ENCODE data around the gene CHRM2.
A peak's percentile ranks its signal among the peaks of the same experiment; 100 is the strongest.

CHRM2 gene

GRCh38 chr7:136919820-136920219 is 51.4 kb downstream of the CHRM2 start:
- DNase-seq (ENCODE audit: extremely low read depth, low read depth) = no peak

DNA sequence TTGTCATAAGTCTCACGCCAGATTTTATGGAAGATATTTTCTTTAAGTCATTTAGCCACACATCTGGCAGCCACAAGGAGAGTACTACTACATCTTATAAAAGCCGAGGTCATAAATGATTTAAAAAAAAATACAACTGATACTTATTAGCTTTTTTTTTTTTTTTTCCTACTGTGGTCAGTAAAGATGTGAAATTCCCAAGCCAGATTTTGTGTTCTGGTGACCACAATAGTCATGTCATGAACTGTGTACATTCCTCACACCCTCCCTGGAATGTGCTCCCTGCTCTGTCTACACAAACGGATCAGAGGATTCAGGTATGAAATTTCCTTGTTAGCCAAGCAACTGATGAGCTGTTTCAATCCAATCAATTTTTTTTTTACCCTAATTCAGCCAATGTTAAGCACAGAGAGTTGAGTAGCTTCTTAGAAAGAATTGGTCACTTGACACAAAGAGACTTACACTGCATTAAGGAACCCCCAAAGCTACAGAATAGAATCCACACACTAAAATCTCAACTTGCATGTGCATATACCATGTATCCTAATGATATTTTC is 54.7 kb downstream of the CHRM2 start:
- TF ChIP-seq, protein P1, sequence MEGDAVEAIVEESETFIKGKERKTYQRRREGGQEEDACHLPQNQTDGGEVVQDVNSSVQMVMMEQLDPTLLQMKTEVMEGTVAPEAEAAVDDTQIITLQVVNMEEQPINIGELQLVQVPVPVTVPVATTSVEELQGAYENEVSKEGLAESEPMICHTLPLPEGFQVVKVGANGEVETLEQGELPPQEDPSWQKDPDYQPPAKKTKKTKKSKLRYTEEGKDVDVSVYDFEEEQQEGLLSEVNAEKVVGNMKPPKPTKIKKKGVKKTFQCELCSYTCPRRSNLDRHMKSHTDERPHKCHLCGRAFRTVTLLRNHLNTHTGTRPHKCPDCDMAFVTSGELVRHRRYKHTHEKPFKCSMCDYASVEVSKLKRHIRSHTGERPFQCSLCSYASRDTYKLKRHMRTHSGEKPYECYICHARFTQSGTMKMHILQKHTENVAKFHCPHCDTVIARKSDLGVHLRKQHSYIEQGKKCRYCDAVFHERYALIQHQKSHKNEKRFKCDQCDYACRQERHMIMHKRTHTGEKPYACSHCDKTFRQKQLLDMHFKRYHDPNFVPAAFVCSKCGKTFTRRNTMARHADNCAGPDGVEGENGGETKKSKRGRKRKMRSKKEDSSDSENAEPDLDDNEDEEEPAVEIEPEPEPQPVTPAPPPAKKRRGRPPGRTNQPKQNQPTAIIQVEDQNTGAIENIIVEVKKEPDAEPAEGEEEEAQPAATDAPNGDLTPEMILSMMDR (IDR thresholded peaks at IDR 0.05; ENCODE audit: low read depth, low read length) = no peak
- peak; percentile 48 for DNase-seq (ENCODE audit: extremely low read depth, low read depth)

More at GRCh38 chr7:136919820-136920219, 51.4 kb downstream of the CHRM2 start:
- TF ChIP-seq, protein P1 (IDR thresholded peaks at IDR 0.05; ENCODE audit: low read depth, low read length) = no peak

- TF ChIP-seq, protein P1 (IDR thresholded peaks at IDR 0.05; ENCODE audit: low read depth, low read length) = no peak
- DNase-seq (ENCODE audit: extremely low read depth, low read depth) = no peak
Observed at GRCh38 chr7:136925044-136925443, 56.6 kb downstream of the CHRM2 start.

GRCh38 chr7:136925556-136925955 is 57.1 kb downstream of the CHRM2 start:
- no peak for DNase-seq (ENCODE audit: extremely low read depth, low read depth)
- TF ChIP-seq, protein P1 (IDR thresholded peaks at IDR 0.05; ENCODE audit: low read depth, low read length) = no peak

- DNase-seq (ENCODE audit: extremely low read depth, low read depth) = no peak
- TF ChIP-seq, protein P1 (IDR thresholded peaks at IDR 0.05; ENCODE audit: low read depth, low read length) = no peak
Observed at GRCh38 chr7:136931169-136931867, 62.9 kb downstream of the CHRM2 start.

DNA sequence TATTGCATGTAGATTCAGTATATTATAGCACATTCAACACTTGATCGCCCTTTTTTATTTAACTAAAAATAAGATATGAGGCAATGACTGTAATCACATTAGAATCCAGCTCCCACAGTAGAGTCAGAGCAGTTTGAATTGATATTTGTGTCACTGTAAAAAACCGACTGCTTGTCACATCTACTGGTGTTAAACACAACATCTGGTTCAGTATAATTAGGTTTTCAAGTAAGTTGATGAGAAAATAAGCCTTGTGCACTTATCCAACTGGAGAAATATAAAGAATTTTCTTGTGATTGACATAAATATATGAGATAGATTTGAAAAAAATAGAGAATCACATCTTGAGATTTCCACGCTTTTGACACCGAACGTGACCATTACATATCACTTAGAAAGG is 69.0 kb downstream of the CHRM2 start:
- TF ChIP-seq, protein P1 (IDR thresholded peaks at IDR 0.05; ENCODE audit: low read depth, low read length) = no peak
- DNase-seq (ENCODE audit: extremely low read depth, low read depth) = no peak

DNA sequence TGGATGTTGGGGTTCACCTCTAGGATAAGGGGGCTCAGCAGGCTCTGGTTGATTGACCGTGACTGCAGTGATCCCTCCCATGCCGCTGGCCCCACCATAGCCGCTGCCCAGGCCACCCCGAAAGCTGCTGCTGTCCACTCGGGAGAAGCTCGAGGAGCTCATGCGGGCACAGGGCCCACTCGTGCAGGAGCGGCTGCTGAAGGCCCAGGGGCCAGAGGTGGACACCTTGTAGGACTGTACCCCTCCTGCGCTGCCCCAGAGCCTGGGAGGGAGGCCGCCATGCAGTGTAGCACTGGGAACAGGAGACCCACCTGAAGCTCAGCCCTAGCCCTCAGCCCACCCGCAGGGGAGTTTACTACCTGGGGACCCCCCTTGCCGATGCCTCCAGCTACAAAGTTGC is 70.0 kb downstream of the CHRM2 start:
- DNase-seq (ENCODE audit: extremely low read depth, low read depth) = no peak
- TF ChIP-seq, protein P1 (IDR thresholded peaks at IDR 0.05; ENCODE audit: low read depth, low read length) = no peak
